ENCODE data around the gene MRAP.

DNA sequence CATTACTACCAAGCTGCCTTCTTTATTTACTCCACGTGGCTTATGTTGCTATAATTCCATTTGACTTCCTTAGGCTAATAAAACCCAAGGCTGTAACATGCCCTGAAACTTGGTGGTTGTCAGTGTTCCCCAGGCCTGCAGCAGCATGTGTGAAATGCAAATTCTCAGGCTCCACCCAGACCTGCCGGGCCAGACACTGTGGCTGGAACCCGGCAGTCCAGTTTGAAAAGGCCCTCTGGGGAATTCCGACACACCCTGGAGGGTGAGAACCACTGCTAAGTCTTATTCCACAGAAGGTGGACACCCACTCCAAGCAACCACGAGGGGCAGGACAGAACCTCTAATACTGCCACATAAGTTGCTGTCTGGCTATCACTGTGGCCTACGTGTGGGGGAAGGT, 52.8 kb downstream of the MRAP start:
- TF ChIP-seq, protein P1, sequence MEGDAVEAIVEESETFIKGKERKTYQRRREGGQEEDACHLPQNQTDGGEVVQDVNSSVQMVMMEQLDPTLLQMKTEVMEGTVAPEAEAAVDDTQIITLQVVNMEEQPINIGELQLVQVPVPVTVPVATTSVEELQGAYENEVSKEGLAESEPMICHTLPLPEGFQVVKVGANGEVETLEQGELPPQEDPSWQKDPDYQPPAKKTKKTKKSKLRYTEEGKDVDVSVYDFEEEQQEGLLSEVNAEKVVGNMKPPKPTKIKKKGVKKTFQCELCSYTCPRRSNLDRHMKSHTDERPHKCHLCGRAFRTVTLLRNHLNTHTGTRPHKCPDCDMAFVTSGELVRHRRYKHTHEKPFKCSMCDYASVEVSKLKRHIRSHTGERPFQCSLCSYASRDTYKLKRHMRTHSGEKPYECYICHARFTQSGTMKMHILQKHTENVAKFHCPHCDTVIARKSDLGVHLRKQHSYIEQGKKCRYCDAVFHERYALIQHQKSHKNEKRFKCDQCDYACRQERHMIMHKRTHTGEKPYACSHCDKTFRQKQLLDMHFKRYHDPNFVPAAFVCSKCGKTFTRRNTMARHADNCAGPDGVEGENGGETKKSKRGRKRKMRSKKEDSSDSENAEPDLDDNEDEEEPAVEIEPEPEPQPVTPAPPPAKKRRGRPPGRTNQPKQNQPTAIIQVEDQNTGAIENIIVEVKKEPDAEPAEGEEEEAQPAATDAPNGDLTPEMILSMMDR (IDR thresholded peaks at IDR 0.05; ENCODE audit: poor library complexity, severe bottlenecking), result no peak
- no peak for TF ChIP-seq SMC3 (conservative IDR thresholded peaks at IDR 0.05; ENCODE audit: poor library complexity)
- TF ChIP-seq EZH2 (IDR thresholded peaks at IDR 0.05; ENCODE audit: borderline replicate concordance, insufficient read depth, low read length, poor library complexity, severe bottlenecking), result no peak
- no peak for TF ChIP-seq EP300 (conservative IDR thresholded peaks at IDR 0.05; ENCODE audit: poor library complexity, severe bottlenecking)
- no peak for TF ChIP-seq RAD21 (conservative IDR thresholded peaks at IDR 0.05)
- TF ChIP-seq, protein P2, sequence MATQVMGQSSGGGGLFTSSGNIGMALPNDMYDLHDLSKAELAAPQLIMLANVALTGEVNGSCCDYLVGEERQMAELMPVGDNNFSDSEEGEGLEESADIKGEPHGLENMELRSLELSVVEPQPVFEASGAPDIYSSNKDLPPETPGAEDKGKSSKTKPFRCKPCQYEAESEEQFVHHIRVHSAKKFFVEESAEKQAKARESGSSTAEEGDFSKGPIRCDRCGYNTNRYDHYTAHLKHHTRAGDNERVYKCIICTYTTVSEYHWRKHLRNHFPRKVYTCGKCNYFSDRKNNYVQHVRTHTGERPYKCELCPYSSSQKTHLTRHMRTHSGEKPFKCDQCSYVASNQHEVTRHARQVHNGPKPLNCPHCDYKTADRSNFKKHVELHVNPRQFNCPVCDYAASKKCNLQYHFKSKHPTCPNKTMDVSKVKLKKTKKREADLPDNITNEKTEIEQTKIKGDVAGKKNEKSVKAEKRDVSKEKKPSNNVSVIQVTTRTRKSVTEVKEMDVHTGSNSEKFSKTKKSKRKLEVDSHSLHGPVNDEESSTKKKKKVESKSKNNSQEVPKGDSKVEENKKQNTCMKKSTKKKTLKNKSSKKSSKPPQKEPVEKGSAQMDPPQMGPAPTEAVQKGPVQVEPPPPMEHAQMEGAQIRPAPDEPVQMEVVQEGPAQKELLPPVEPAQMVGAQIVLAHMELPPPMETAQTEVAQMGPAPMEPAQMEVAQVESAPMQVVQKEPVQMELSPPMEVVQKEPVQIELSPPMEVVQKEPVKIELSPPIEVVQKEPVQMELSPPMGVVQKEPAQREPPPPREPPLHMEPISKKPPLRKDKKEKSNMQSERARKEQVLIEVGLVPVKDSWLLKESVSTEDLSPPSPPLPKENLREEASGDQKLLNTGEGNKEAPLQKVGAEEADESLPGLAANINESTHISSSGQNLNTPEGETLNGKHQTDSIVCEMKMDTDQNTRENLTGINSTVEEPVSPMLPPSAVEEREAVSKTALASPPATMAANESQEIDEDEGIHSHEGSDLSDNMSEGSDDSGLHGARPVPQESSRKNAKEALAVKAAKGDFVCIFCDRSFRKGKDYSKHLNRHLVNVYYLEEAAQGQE (IDR thresholded peaks at IDR 0.05; ENCODE audit: borderline replicate concordance), result no peak
- TF ChIP-seq POLR2AphosphoS5 (IDR thresholded peaks at IDR 0.05), result no peak
- no peak for TF ChIP-seq TAF1 (IDR thresholded peaks at IDR 0.05; ENCODE audit: low read depth)
- no peak for TF ChIP-seq MXI1 (conservative IDR thresholded peaks at IDR 0.05; ENCODE audit: poor library complexity, severe bottlenecking)

Data from neural cell (in vitro differentiated cells).